Stimulated activated memory B cell treated with anti-CD40 and anti-IgM and Interleukin-4, amounts not matched to agents 10 μg/mL and 1 μg/mL and 100 μg/mL, for 72 hours (primary cell): ENCODE data around the gene KHSRP.

Experiments
- ATAC-seq: fragments of 150-1000 bp; cut with Tn5 transposase; 2 replicates; pipeline ENCODE4 v1.10.0; 2021
- H3K27ac Mint-ChIP-seq: one replicate; pipeline ENCODE4 v1.8.0; 2022; ENCODE audit warnings: mild to moderate bottlenecking, mixed read lengths
- H3K27me3 Mint-ChIP-seq: one replicate; pipeline ENCODE4 v1.8.0; 2022; ENCODE audit warnings: mixed read lengths
- H3K36me3 Mint-ChIP-seq: one replicate; pipeline ENCODE4 v1.8.0; 2022; ENCODE audit warnings: mixed read lengths
- H3K4me1 Mint-ChIP-seq: one replicate; pipeline ENCODE4 v1.8.0; 2022; ENCODE audit warnings: mixed read lengths
- H3K4me3 Mint-ChIP-seq: one replicate; pipeline ENCODE4 v1.8.0; 2022; ENCODE audit warnings: mild to moderate bottlenecking, moderate library complexity, mixed read lengths
- H3K9me3 Mint-ChIP-seq: one replicate; pipeline ENCODE4 v1.8.0; 2022; ENCODE audit warnings: mixed read lengths

The KHSRP gene

DNA sequence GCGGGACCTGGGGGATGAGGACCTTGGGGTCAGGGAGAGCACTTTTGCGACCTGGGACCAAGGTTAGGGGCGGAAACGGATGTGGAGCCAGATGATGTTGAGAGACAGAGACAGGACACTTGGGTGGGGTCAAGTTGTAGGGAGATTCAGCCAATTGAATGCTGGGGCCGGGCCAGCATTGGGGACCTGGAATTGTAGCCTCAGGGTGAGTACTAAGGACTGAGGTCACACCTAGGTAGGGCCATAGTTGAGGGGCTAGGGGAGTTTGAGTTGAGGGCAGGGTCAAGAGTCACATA lies 50.9 kb downstream of the KHSRP start:
- ATAC-seq: no peak
- Mint-ChIP-seq H3K4me1 (peaks cover 23% of the 10 kb centered on the region), H3K9me3 (no peaks in the 10 kb centered on the region), H3K36me3 (peaks cover 16% of the 10 kb centered on the region), H3K4me3 (peak overlapping the region; percentile 88), H3K27ac (peak overlapping the region; percentile 97), H3K27me3 (no peaks in the 10 kb centered on the region)

DNA sequence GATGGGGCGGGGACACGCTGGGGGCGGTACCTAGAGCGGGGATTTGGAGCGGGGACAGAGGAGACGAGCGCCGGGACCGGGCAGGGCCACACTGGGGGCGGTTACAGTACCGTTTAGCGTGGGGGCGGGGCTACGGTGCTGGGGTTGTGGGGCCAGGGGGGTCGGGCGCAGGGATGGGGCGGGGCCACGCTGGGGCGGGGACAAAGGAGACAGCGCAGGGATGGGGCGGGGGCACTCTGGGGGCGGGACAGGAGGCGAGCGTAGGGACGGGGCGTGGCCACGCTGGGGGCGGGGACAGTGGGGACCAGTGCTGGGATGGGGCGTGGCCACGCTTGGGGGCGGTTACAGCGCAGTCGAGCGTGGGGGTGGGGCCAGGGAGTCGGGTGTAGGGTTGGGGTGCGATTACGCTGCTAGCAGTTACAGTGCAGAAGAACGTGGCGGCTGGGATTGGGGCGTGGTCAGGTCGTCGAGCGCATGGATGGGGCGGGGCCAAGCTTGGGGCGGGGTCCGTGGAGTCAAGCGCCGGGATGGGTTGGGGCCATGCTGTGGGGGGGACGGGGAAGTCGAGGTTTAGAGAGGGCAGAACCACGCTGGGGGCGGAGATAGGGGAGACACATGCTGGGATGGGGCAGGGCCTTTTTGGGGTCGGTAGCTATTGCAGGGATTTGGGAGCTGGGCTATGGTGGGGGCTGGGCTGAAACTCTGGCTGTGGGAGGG lies 51.4 kb downstream of the KHSRP start:
- ATAC-seq: peak; percentile 87
- H3K4me3 Mint-ChIP-seq: peak overlapping the region; percentile 88
- H3K27me3 Mint-ChIP-seq: no peaks in the 10 kb centered on the region

DNA sequence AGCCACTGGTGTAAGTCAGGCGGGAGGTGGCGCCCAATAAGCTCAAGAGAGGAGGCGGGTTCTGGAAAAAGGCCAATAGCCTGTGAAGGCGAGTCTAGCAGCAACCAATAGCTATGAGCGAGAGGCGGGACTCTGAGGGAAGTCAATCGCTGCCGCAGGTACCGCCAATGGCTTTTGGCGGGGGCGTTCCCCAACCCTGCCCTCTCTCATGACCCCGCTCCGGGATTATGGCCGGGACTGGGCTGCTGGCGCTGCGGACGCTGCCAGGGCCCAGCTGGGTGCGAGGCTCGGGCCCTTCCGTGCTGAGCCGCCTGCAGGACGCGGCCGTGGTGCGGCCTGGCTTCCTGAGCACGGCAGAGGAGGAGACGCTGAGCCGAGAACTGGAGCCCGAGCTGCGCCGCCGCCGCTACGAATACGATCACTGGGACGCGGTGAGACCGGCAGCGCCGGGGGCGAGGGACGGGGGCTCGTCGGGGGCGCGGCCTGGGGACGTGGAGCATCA lies 52.0 kb downstream of the KHSRP start, which contains the start of gene ALKBH7:
Gene ALKBH7, plus strand, starts transcription at position 201 of the 502 bp plus-strand sequence. Its CDS starts 27 bp downstream, at position 228.
- peak; percentile 91 for ATAC-seq
- H3K27me3 Mint-ChIP-seq: no peaks in the 10 kb centered on the region
- H3K36me3 Mint-ChIP-seq: peaks cover 17% of the 10 kb centered on the region
- peak within 1 kb of the TSS; percentile 88 for H3K4me3 Mint-ChIP-seq
- H3K9me3 Mint-ChIP-seq: no peaks in the 10 kb centered on the region
- H3K27ac Mint-ChIP-seq: peak within 1 kb of the TSS; percentile 97
- peaks cover 23% of the 10 kb centered on the region for H3K4me1 Mint-ChIP-seq

More for the DNA sequence above, 51.4 kb downstream of the KHSRP start:
- H3K4me1 Mint-ChIP-seq: peaks cover 23% of the 10 kb centered on the region
- no peaks in the 10 kb centered on the region for H3K9me3 Mint-ChIP-seq
- H3K27ac Mint-ChIP-seq: peak overlapping the region; percentile 97
- H3K36me3 Mint-ChIP-seq: peaks cover 13% of the 10 kb centered on the region

DNA sequence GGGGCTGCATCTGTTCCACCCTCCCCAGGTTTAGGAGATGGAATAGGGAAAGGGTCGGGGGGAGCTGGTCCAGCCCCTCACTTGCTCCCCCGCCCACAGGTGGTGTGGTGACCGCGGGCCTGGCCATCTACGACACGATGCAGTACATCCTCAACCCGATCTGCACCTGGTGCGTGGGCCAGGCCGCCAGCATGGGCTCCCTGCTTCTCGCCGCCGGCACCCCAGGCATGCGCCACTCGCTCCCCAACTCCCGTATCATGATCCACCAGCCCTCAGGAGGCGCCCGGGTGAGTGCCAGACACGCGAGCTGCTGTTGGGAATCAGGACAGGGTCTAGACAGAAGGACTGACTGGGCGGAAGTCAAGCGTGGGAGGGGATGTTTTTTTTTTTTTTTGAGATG lies 60.3 kb downstream of the KHSRP start:
- ATAC-seq: no peak
- Mint-ChIP-seq H3K36me3 (peaks cover 34% of the 10 kb centered on the region), H3K4me1 (peaks cover 15% of the 10 kb centered on the region), H3K27ac (no peak overlapping the region), H3K4me3 (no peak overlapping the region), H3K9me3 (no peaks in the 10 kb centered on the region), H3K27me3 (no peaks in the 10 kb centered on the region)
